22Rv1 (cell line): ENCODE data around the gene PLAA.

Experiments used
- ZFX ChIP-seq: fragments of 450-650 bp; IDR thresholded peaks from 2 replicates; pipeline ENCODE4 v1.6.1; 2017; ENCODE audit warnings: antibody characterized with exemption, borderline replicate concordance
- TF ChIP-seq, protein P1 (sequence below): fragments of 450-650 bp; IDR thresholded peaks from 2 replicates; pipeline ENCODE4 v1.5.1; 2017; ENCODE audit warnings: mild to moderate bottlenecking

DNA sequence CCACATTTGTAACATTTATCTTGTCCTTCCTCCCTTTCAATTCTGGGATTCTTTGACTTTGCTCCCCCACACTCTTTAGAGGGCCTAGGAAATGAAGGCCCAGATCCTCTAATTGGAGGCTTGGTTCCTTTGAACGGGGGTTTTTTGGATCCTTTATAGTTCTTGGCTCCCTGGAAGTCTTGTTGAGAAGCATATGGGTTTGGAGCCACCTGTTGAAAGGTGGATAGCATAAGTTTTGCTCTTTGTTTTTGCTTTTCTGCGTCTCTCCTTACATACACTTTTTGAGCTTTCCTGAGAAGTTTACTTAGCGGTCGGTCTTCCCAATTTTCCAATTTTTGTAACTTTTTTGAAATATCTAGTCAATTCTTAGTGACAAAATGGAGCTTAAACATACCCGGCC is 26.9 kb upstream of the PLAA start:
- TF ChIP-seq, protein P1, sequence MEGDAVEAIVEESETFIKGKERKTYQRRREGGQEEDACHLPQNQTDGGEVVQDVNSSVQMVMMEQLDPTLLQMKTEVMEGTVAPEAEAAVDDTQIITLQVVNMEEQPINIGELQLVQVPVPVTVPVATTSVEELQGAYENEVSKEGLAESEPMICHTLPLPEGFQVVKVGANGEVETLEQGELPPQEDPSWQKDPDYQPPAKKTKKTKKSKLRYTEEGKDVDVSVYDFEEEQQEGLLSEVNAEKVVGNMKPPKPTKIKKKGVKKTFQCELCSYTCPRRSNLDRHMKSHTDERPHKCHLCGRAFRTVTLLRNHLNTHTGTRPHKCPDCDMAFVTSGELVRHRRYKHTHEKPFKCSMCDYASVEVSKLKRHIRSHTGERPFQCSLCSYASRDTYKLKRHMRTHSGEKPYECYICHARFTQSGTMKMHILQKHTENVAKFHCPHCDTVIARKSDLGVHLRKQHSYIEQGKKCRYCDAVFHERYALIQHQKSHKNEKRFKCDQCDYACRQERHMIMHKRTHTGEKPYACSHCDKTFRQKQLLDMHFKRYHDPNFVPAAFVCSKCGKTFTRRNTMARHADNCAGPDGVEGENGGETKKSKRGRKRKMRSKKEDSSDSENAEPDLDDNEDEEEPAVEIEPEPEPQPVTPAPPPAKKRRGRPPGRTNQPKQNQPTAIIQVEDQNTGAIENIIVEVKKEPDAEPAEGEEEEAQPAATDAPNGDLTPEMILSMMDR, result no peak
- TF ChIP-seq ZFX, result no peak
